GM18520 (cell line): ENCODE data around the gene SEM1.
"Not testable (repeated sequence)": the region's sequence is repeated elsewhere in the genome, so short reads cannot be mapped to it uniquely, and the experiment has no call there.

Source experiments
- ATAC-seq: cut with Tn5 transposase; IDR thresholded peaks from one replicate; pipeline ENCODE4 v1.9.1; 2021; ENCODE audit not compliant: unreplicated experiment

Gene SEM1

DNA sequence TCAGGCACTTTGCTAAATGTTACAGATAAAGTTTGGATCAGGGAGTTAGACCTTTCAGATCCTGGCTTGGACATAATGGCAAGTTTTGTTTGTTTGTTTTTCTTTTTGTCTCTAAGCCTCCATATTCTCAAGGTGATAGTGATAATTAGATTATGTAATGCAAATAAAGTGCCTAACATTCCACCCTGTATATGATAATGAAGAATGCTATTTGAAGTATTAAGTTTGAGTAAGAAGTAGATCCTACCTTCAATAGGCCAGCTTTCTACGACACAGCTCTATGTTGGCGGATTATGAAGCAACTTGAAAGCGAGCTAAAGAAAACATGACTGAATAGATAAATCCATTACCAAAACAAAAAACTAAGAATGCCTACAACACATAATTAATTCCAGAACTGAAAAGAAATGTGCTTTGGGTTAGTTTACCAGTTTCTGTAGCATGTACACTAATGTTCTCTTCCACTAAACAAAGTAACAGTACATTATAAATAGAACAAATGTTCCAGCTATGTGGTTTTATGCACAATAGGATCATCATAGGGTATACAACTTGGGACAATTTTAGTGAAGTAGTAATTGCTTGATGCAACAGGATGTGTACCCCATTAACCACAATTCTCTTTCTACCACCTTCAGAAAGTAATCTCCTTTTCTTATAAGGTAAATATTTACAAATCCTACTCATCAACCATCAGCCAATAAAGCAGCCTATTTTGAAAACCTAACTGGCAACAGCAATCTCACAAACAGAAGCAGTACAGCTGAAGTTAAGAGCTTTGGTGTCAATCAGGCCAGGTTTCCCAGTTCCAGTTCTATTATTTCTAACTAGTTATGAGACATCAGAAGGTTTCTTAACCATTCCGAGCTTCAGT, 1.5 kb downstream of the SEM1 start:
- no peak for ATAC-seq

DNA sequence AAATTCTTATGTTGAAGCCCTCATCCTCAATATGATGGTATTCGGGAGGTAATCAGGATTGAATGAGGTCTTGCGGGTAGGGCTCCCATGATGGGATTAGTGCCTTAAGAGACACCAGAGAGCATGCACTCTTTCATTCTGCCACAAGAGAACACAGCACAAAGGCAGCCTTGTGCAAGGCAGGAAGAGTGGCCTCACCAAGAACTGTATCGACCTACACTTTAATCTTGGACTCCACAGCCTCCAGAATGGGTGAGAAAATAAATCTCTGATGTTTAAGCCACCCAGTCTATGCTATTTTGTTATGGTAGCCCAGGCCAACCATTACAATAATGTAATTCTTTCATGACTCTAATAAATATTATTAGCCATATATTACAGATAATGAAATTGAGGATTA, 8.4 kb downstream of the SEM1 start:
- ATAC-seq = no peak

DNA sequence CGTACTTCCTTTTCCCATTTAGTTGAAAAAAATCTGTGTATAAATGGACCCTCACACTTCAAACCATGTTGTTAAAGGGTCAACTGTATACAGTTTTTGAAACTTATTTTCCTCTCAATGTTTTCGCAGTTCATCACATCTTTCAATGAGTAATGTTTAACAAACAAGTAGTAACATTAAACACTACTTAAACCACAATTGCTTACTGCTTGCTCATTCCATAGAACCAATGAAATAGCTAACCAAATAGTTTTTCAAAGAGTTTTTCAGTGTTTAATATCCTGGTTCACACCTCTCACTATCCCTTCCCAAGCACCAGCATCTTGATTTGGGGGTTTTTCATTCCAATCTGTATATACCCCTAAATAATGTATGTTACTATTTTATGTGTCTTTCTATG, 9.1 kb downstream of the SEM1 start:
- no peak for ATAC-seq

DNA sequence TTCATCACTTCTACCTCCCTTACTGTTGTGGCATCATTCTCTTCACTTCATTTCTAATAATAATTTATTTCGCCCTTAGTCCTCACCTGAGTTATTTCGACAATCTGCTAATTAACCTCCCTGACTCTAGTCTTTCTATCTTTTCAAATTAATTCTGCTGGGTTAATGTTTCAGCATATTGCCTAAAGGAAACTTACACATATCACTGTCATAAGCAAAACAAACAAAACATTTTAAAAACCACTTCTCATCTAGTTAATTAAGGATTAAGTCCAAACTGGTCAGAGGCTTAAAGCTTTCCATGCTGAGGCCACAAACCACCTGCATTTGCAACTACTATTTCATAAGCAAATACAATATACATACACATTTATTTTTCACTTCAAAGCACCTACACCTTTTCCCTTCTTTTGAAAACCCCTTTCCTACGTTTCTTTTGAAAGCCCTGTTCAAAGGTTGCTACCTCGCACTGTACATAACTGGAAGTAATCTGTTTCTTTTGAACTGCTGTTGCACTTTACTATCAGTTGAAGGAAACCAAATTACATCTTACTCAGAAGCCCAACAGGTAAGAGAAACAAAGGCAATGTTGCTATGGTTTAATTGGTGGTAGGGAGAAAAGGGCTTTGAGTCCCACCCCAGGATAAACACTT, 10.3 kb downstream of the SEM1 start:
- no peak for ATAC-seq

DNA sequence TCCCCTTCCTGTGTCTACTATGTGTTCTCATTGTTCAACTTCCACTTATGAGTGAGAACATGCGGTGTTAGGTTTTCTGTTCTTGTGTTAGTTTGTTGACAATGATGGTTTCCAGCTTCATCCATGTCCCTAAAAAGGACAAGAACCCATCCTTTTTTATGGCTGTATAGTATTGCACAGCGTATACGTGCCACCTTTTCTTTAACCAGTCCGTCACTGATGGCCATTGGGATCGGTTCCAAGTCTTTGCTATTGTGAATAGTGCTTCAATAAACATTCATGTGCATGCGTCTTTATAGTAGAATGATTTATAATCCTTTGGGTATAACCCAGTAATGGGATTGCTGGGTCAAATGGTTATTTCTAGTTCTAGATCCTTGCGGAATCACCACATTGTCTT, 11.2 kb downstream of the SEM1 start:
- not testable (repeated sequence) for ATAC-seq

DNA sequence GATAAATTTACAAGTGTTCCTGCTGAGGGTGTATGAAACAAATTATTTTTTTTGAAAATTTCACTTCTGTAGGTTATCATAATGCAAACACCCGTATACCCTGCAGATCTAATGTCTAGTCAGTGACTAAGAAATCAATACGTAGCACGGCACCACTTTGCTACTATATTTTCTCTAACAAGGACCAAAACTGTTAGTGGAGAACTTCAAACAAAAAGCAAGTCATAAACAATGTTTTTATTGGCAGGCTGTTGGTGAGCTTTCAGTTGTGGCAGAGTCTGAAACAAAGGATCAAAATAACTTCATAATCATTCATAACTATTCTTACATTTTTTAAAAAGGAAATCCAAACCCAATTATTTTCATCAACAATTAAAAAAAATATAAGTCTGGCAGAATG, 11.8 kb downstream of the SEM1 start:
- ATAC-seq = no peak

DNA sequence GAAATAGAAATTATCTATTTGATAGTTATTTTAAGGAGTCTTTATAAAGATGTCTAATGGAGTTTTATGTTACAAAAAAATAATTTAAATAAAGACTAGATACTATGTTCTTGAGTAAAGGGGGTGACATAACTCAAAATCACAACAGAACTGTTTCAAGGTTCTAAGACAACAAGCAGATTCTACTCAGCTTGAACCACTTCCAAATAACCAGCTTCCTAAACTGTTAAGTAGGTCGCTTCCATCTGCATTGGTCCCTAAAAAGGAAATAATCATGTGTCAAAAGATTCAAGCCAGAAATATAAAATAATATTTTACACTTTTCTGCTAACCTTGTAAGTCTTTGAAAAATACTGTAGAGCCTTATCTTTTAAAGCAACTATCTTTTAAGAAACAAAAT, 14.1 kb downstream of the SEM1 start:
- ATAC-seq = no peak

DNA sequence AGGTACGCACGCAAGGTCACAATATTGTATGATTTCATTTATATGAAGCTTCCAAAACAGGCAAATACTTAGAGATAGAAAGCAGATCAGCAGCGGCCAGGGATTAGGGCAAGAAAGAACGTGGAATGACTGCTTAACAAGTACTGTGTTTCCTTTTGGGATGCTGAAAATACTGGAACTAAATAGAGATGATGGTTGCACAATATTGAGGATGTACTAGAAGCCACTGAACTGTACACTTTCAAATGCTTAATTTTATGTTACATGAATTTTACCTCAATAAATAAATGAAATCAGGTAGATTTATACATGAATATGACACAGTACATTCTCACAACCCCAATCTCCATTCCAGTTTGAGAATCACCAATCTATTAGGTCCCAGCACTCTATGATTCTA, 15.6 kb downstream of the SEM1 start:
- ATAC-seq = no peak

DNA sequence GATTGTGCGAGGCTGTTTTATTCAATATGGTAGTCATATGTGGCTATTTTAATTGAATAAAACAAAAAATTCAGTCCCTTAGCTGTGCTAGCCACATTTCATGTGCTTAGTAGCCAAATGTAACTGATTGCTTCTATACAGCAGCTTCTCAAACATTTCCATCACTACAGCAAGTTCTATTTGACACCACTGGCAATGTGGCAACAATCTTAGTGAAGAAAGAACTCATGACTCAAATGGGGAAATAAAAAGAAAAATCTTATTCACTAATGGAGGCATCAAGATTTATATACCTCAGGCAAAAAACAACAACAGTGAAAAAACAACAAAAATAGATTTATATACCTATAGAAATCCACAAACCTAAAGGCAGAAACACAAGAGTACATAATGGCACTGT, 17.9 kb downstream of the SEM1 start:
- no peak for ATAC-seq

DNA sequence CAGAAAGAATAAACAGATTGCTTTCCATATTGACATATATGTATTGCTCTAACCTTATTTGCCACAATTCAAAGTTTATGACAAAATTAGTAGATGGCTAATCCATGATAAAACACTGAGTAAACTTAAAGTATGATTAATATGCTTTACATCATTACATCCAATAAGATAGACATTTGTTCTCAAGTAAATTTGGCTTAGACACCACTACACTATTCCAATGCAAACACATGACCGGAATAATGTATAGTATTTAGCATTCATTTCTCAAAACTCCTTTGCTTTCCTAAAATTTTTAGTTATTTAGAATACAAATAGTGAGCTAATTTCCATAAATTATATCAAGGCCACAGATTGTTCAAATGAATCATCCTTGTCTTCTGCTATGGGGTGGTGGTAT, 20.2 kb downstream of the SEM1 start:
- no peak for ATAC-seq

DNA sequence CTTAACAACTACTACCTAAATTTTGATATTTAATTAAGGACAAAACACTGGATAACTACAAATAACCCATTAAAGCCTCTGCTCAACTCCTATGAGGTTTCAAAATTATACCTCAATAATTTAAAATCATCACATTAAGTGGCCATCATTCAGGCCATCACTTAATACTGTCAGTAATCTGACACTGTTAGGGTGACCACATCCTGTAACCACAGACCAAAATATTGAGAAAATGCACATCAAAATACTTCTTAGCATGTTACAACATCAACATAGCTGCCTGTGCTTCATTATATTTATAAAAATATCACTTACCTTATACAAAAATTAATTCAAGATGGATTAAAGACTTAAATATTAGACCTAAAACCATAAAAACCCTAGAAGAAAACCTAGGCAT, 23.3 kb downstream of the SEM1 start:
- no peak for ATAC-seq

DNA sequence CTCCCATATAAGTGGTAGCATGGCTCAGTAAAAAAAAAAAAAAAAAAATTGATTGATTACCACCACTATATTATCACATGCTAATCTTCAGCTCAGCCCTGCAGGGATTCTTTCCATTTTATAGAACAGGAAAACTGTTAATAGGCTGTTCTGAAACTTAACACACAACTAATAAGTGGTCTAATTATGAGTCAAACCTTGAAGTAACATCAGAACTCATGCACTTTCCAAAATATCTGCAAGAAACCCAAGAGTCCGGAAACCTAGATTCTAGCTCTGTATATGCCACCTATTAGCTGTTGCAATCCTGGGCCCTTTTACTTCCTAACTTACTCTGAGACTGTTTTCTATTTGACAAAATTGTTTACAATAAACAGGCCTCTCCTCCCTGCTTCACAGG, 23.9 kb downstream of the SEM1 start:
- peak; percentile 81 for ATAC-seq

DNA sequence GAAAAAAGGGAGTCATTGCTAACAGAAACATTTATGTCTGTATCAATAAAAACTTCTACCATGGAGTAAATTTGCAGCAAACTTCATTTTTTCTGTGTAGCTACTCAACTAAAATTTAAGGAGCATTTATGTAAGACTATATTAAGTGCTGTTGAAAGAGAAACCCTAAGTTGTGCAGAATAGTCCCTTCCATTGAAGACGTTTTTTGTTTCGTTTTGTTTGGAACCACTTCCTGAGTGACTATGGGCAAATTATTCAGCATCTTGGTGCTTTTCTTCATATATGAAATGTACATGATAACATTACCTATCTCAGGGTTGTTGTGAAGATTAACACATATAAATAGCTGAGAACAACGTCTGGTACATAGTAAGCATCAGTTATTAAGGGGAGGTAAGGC, 24.3 kb downstream of the SEM1 start:
- peak; percentile 57 for ATAC-seq

DNA sequence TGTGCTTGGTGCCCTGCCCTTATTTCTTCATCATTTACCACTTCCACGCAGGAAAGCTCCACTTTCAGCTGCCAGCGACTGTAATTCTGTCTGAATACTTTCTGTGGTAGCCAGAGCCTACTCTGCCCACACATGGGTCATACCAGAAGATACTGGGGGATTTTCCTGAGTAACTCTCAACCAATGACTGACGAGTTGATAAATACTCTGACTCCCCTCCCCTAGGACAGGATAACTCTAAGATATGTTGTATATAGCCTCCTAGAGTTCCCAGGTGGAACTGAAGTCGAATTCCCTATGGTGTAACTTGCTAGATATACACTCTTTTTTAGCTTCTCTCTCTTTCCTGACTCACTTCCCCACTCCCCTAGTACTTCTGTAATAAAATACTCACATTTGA, 29.8 kb downstream of the SEM1 start:
- no peak for ATAC-seq

DNA sequence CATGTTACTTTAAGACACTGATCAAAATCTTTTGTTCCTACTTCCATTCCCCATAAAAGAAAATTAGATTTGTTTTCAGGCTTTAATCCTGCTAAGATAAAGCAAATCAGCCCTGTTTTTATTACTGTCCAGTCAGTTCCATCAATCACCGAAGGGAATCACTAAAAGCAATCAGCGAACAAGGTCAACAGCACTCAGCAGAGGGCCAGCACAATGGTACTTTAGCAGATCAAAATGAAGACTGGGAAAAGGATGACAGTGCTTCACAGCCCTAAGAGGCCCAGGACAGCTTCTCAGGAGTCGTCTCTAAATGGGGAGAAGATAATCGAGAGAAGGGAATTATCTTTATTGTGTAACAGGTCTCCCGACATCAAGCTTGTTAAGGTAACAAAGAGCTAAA, 32.7 kb downstream of the SEM1 start:
- ATAC-seq = no peak

DNA sequence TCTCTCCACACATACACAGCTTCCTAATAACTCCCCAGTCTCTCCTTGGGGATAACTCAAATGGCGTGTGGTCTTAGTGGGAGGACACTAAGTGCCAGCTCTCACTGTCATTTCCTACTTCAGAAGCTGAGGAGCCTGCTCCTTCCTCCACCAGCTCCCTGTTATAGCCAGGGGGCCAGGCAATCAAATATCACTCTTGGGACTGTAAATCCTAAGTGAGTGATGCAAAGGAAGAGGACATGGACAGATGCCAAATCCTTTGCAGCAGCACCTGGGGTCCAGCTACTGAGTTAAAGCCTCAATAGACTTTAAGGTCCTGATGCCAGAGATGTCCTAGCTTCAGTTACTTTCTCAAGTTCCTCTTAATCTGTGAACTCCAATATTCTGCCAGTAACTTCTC, 34.1 kb downstream of the SEM1 start:
- ATAC-seq = no peak

DNA sequence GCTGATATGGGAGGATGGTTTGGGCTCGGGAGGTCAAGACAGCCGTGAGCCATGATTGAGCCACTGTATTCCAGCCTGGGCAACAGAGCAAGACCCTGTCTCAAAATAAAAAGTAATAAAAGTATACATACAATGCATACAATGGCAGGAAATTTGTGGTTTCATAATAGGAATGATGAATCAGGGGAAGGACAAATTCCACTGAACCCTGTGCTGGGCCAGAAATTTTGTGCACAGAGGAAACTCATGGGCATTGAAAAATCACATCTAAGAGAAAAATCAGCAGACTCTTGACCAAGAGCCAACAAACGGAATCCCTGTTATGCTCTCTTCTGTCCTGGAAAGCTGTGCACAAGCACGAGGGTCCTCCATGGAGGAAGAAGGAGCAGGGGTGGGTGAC, 35.1 kb downstream of the SEM1 start:
- no peak for ATAC-seq

DNA sequence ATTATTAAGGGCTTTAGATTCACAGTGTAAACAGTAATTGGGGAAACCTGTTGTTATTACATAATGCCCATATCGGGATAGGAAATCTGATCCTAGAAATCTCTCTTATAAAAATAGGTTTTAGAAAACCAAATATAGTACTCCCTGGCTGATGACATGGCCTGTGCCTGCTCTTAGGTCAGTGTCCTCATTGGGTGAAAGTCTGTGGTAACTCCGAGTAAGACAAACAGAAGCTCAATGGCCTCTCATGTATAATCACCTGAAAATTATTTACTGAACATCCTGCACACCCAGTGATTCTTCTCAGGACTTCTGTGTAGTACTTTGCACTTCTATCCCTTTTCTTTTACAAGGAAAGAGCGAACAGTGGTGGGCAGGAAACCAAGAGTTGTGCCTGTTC, 37.8 kb downstream of the SEM1 start:
- no peak for ATAC-seq

DNA sequence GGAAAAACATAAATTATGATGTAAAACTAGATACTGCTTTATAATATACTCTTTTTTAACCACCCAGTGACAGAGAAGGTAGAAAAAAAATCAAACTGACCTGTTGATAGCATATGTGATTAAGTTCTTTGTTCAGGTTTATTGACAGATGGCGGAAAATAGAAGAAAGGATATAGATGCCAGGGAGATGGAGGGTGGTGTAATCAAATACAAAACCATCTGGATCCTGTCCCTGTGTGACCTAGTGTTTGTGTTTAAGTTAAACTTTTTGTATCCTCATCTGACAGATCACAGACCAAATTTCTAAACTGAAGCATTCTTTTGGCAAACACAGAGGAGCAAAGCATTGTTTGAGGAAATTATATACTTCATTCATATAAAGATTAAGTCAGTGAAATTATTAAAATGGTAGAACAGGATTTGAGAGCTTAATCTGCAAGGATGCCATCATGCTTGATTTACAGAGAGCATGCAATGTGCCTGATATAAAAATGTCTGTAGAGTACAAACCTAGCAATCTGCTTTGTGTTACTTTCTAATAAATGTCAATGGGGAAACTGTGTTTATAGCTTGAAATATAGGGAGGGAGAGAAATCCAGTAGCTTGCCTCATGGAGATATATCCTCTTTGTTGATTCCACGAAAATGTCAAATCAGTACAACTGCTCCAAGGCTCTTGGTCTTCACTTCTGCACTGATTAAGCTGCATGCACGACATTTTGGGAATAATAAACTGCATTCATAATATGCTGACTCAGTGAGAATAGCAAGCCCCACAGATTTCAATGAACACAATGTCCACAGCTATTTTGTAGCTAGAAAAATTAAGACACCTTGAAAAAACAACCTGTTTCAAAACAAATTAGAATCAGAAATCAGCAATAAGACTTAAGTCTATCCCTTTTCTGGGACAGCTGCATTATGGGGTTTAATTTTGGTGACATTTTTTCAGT, 39.0 kb downstream of the SEM1 start:
- ATAC-seq = no peak

DNA sequence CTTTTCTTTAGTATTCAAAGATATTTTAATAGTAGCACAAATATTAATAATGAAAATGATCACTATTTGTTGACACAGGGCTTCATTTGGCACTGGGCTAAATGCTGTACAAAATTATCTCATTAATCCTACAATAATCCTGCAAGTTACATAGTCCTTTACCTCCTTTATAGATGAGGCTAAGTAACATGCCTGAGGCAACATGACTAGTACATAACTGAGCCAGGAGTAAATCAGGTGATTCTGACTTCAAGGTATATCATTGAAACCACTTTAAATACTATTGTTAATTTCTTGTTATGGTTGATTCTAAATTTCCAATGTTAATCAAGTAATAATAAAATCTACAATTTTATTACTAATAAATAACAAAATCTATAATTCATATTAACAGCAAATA, 39.8 kb downstream of the SEM1 start:
- no peak for ATAC-seq

DNA sequence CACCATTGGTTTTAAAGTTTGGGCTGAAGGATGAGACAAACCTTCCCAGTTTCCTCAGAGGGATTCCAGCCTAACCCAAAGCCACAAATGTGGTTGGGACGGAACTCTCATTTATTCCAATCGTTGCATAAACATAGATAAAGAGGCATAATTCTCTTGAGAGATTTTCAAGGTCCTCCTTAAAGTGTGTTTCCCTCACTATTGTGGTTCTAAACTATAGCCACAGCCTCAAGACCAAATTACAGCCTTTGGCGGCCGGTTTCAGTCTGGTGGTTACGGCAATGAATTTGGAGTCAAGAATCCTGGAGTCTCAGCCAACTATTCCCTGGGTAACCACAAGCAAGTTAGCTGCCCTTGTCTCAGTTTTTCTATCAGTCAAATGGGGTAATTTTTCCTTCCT, 42.6 kb downstream of the SEM1 start:
- no peak for ATAC-seq

DNA sequence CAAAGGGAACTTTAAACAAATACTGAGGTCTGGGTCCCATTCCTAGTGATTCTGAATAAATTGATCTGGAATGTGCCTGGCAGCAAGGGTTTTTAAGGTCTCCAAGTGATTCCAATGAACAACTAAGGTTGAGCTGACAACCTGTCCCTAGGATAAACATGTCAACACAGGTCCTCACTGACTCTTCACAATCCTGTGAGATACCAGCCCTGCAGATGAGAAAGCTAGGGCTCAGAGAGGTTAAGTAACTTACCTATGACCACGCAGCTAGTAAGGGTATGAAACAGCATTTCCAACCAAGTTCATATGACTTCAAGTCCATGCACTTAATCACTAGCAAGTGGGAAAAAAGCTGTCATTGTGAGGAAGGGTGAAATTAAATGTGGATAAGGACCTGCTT, 44.0 kb downstream of the SEM1 start:
- ATAC-seq = no peak
